Loucy (cell line): ENCODE data around the gene DNMT3B.

Source experiments
- H2AFZ ChIP-seq: fragments of 200-600 bp; sonication (generic); 2 replicates; pipeline ENCODE4 v1.6.0; 2016; ENCODE audit warnings: antibody characterized with exemption, mild to moderate bottlenecking, low read length, moderate library complexity
- H3F3A ChIP-seq: fragments of 200-600 bp; 2 replicates; pipeline ENCODE4 v1.6.0; 2016; ENCODE audit warnings: antibody characterized with exemption, low read depth, mild to moderate bottlenecking
- H3K27me3 ChIP-seq: fragments of 200-600 bp; sonication (generic); 2 replicates; pipeline ENCODE4 v1.6.1; 2014; ENCODE audit warnings: low read length, mild to moderate bottlenecking; ENCODE audit not compliant: insufficient read depth, poor library complexity, severe bottlenecking
- H3K36me3 ChIP-seq: fragments of 200-600 bp; sonication (generic); 2 replicates; pipeline ENCODE4 v1.6.1; 2016; ENCODE audit warnings: low read length; ENCODE audit not compliant: insufficient read depth
- H3K4me1 ChIP-seq: fragments of 200-600 bp; sonication (generic); 2 replicates; pipeline ENCODE4 v1.5.1; 2014; ENCODE audit warnings: low read length, mild to moderate bottlenecking; ENCODE audit not compliant: insufficient read depth, poor library complexity, severe bottlenecking
- H3K4me2 ChIP-seq: fragments of 200-600 bp; sonication (generic); 2 replicates; pipeline ENCODE4 v1.6.0; 2014; ENCODE audit warnings: antibody characterized with exemption, low read length, low read depth, mild to moderate bottlenecking; ENCODE audit not compliant: poor library complexity, severe bottlenecking
- H3K4me3 ChIP-seq: fragments of 200-600 bp; sonication (generic); 2 replicates; pipeline ENCODE4 v1.5.1; 2014; ENCODE audit warnings: low read length, mild to moderate bottlenecking, mixed read lengths; ENCODE audit not compliant: poor library complexity, severe bottlenecking
- H3K79me2 ChIP-seq: fragments of 200-600 bp; sonication (generic); 2 replicates; pipeline ENCODE4 v1.6.1; 2014; ENCODE audit warnings: low read length; ENCODE audit not compliant: insufficient read depth
- H3K9ac ChIP-seq: fragments of 200-600 bp; sonication (generic); 2 replicates; pipeline ENCODE4 v1.6.0; 2014; ENCODE audit warnings: mild to moderate bottlenecking, low read depth, low read length, moderate library complexity; ENCODE audit not compliant: poor library complexity, severe bottlenecking
- H3K9me2 ChIP-seq: fragments of 200-600 bp; sonication (generic); replicated peaks from 2 replicates; pipeline ENCODE4 v1.6.1; 2016; ENCODE audit warnings: low read depth, low read length, mixed read lengths
- H3K9me3 ChIP-seq: fragments of 200-600 bp; sonication (generic); 2 replicates; pipeline ENCODE4 v1.6.1; 2014; ENCODE audit warnings: mild to moderate bottlenecking, antibody characterized with exemption, low read length, low read depth; ENCODE audit not compliant: insufficient read depth
- H4K20me1 ChIP-seq: fragments of 200-600 bp; sonication (generic); 2 replicates; pipeline ENCODE4 v1.6.0; 2014; ENCODE audit warnings: antibody characterized with exemption, low read length, mild to moderate bottlenecking; ENCODE audit not compliant: insufficient read depth, poor library complexity, severe bottlenecking
- CTCF ChIP-seq: fragments of 200-600 bp; sonication (generic); conservative IDR thresholded peaks from 2 replicates; pipeline ENCODE4 v1.5.1; 2014; ENCODE audit warnings: mild to moderate bottlenecking, antibody characterized with exemption, low read length
- EZH2phosphoT487 ChIP-seq: fragments of 200-600 bp; IDR thresholded peaks from 2 replicates; pipeline ENCODE4 v1.6.1; 2018; ENCODE audit warnings: antibody characterized with exemption, mild to moderate bottlenecking, moderate library complexity, borderline replicate concordance

DNMT3B gene

GRCh38 chr20:32837157-32837556, 75.0 kb downstream of the DNMT3B start:
- Histone ChIP-seq H3K4me3 (no peak overlapping the region), H3K9me2 (no peaks in the 10 kb centered on the region), H3K4me2 (no peak overlapping the region), H3K79me2 (peaks cover 62% of the 10 kb centered on the region), H3K9me3 (no peaks in the 10 kb centered on the region), H3K27me3 (no peaks in the 10 kb centered on the region), H2AFZ (no peak overlapping the region), H3K9ac (no peak overlapping the region), H3K36me3 (peaks cover 84% of the 10 kb centered on the region), H4K20me1 (peaks cover 27% of the 10 kb centered on the region), H3F3A (no peaks in the 10 kb centered on the region), H3K4me1 (no peaks in the 10 kb centered on the region)
- TF ChIP-seq CTCF (no peak), EZH2phosphoT487 (no peak)

- Histone ChIP-seq H3K9ac (no peak overlapping the region), H3K4me1 (no peaks in the 10 kb centered on the region), H3K79me2 (peaks cover 58% of the 10 kb centered on the region), H2AFZ (no peak overlapping the region), H4K20me1 (peaks cover 17% of the 10 kb centered on the region), H3K4me3 (no peak overlapping the region), H3K36me3 (peaks cover 87% of the 10 kb centered on the region), H3K9me2 (no peaks in the 10 kb centered on the region), H3K4me2 (no peak overlapping the region), H3F3A (no peaks in the 10 kb centered on the region), H3K9me3 (no peaks in the 10 kb centered on the region), H3K27me3 (no peaks in the 10 kb centered on the region)
- TF ChIP-seq CTCF (no peak), EZH2phosphoT487 (no peak)
Observed at GRCh38 chr20:32839227-32839981, 77.2 kb downstream of the DNMT3B start.

- no peaks in the 10 kb centered on the region for H3K4me1 ChIP-seq
- peaks cover 13% of the 10 kb centered on the region for H4K20me1 ChIP-seq
- no peak overlapping the region for H2AFZ ChIP-seq
- H3K9me2 ChIP-seq: no peaks in the 10 kb centered on the region
- H3K9me3 ChIP-seq: no peaks in the 10 kb centered on the region
- TF ChIP-seq EZH2phosphoT487 (no peak), CTCF (no peak)
- H3K27me3 ChIP-seq: no peaks in the 10 kb centered on the region
- H3K4me3 ChIP-seq: no peak overlapping the region
- no peak overlapping the region for H3K9ac ChIP-seq
- no peak overlapping the region for H3K4me2 ChIP-seq
- H3F3A ChIP-seq: no peaks in the 10 kb centered on the region
- peaks cover 57% of the 10 kb centered on the region for H3K79me2 ChIP-seq
- peaks cover 88% of the 10 kb centered on the region for H3K36me3 ChIP-seq
Observed at GRCh38 chr20:32839982-32840285, 77.7 kb downstream of the DNMT3B start.
